Measurements from ENCODE around the gene WDFY3. TPM values are rescaled to one million over a fixed set of nuclear protein-coding genes. Genes with fewer than 3 reads are reported as not detected.

WDFY3 gene
- total and polyA plus RNA-seq, 2 of the 4 experiments (the other 2 are of a cell fraction): 12.5 to 58.1 TPM

DNA sequence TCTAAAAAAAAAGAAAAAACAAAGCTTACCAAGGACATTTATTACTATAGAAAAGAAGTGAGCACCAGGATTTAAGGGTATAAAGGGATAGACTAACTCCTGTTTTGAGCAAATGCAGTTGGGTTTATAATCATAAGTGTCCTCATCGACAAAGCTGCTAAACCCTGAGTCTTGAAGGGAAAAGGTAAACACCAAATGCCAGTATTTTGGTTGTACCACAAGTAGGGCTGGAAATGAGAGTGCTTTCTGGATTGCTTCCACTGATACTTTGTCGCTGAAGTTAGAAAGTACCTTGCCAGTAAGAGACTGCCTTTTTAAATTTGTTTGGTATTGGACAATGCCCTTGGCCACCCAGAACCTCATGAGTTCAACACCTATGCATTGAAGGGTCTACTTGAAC is 53.7 kb downstream of the WDFY3 start:
- H3K9ac ChIP-seq (ENCODE audit: low read depth, low read length): no peak overlapping the region
- intact Hi-C loops (cut with micrococcal nuclease) (no loop called here), in situ Hi-C loops (cut with MboI; ENCODE audit: low sequenced_read_pairs) (no loop called here), dilution Hi-C loops (cut with HindIII; ENCODE audit: low sequenced_read_pairs, unreplicated experiment) (no loop called here)
- no peak overlapping the region for H3K4ac ChIP-seq (ENCODE audit: low read depth, low read length)
- ATAC-seq (ENCODE audit: low read depth) (no peak), DNase-seq (no peak)
- H3K4me2 ChIP-seq (ENCODE audit: low read depth, low read length): no peak overlapping the region
- H3K18ac ChIP-seq (ENCODE audit: low read depth, low read length): no peak overlapping the region
- no peak overlapping the region for H3K56ac ChIP-seq (ENCODE audit: extremely low read depth, insufficient read depth, low read length)
- H3K23ac ChIP-seq (ENCODE audit: low read depth, low read length): no peak overlapping the region
- no peak overlapping the region for H4K91ac ChIP-seq (ENCODE audit: insufficient read depth, low read depth, low read length)
- no peaks in the 10 kb centered on the region for H3K9me3 ChIP-seq (ENCODE audit: control insufficient read depth, insufficient read depth, low read length)
- no peak overlapping the region for H2BK120ac ChIP-seq (ENCODE audit: low read depth, low read length)
- no peak overlapping the region for H2BK5ac ChIP-seq (ENCODE audit: low read depth, low read length, poor library complexity, severe bottlenecking)
- no peaks in the 10 kb centered on the region for H3K27me3 ChIP-seq (ENCODE audit: control insufficient read depth, insufficient read depth, low read length)
- no peak overlapping the region for H2AK9ac ChIP-seq (replicated peaks; ENCODE audit: low read depth, low read length, poor library complexity)
- no CpG with 5 or more reads among the region's 2 CpGs for WGBS, 2 experiments (ENCODE audit: extremely low coverage in 2 of 2, insufficient read length in 1 of 2)
- no peak overlapping the region for H2AFZ ChIP-seq (replicated peaks; ENCODE audit: low read length, poor library complexity)
- no peaks in the 10 kb centered on the region for H3K9me1 ChIP-seq (ENCODE audit: insufficient read depth, low read length)
- no peak overlapping the region for H4K8ac ChIP-seq (ENCODE audit: low read depth in 2 of 2, low read length in 2 of 2)
- H3K4me3 ChIP-seq (ENCODE audit: insufficient read depth, low read depth, low read length): no peak overlapping the region
- H2BK15ac ChIP-seq (ENCODE audit: low read depth, low read length): no peak overlapping the region
- H3K4me1 ChIP-seq (ENCODE audit: control insufficient read depth, insufficient read depth, low read length): no peaks in the 10 kb centered on the region
- TF ChIP-seq NFE2L2 (IDR thresholded peaks at IDR 0.05; ENCODE audit: low read depth, low read length): no peak
- no peak for TF ChIP-seq SMC3 (IDR thresholded peaks at IDR 0.05; ENCODE audit: low read depth, low read length)
- TF ChIP-seq POLR2A (IDR thresholded peaks at IDR 0.05; ENCODE audit: low read depth, low read length): no peak
- no peak for TF ChIP-seq MAZ (IDR thresholded peaks at IDR 0.05; ENCODE audit: borderline replicate concordance, low read depth, low read length)
- TF ChIP-seq FOS (IDR thresholded peaks at IDR 0.05; ENCODE audit: low read depth, low read length): no peak
- TF ChIP-seq, protein P1, sequence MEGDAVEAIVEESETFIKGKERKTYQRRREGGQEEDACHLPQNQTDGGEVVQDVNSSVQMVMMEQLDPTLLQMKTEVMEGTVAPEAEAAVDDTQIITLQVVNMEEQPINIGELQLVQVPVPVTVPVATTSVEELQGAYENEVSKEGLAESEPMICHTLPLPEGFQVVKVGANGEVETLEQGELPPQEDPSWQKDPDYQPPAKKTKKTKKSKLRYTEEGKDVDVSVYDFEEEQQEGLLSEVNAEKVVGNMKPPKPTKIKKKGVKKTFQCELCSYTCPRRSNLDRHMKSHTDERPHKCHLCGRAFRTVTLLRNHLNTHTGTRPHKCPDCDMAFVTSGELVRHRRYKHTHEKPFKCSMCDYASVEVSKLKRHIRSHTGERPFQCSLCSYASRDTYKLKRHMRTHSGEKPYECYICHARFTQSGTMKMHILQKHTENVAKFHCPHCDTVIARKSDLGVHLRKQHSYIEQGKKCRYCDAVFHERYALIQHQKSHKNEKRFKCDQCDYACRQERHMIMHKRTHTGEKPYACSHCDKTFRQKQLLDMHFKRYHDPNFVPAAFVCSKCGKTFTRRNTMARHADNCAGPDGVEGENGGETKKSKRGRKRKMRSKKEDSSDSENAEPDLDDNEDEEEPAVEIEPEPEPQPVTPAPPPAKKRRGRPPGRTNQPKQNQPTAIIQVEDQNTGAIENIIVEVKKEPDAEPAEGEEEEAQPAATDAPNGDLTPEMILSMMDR (conservative IDR thresholded peaks at IDR 0.05; ENCODE audit: low read depth, low read length): no peak
- H4K20me1 ChIP-seq (ENCODE audit: insufficient read depth, low read length): no peaks in the 10 kb centered on the region; the same call in 1 of the 2 replicates
- no peak overlapping the region for H2AK5ac ChIP-seq (ENCODE audit: low read depth, low read length)
- H4K5ac ChIP-seq (ENCODE audit: low read depth, low read length): no peak overlapping the region
- no peak overlapping the region for H3K14ac ChIP-seq (replicated peaks; ENCODE audit: low read depth, low read length)
- CTCF ChIA-PET: interaction anchor here (0.6 kb wide), 1 partner anchor 148 kb away, joined by 4 read pairs; no protein-coding TSS in a partner anchor
- peaks cover 3% of the 10 kb centered on the region; the same call in 1 of the 2 replicates for H3K36me3 ChIP-seq (ENCODE audit: control insufficient read depth, insufficient read depth, low read length)
- H3K79me1 ChIP-seq (ENCODE audit: low read depth in 1 of 2, low read length in 2 of 2): peaks cover 25 to 40% of the 10 kb centered on the region in 2 experiments
- POLR2A ChIA-PET (ENCODE audit: unreplicated experiment): no interaction called here
- H2BK20ac ChIP-seq (ENCODE audit: low read depth, low read length): no peak overlapping the region
- BruUV-seq (replicated peaks): no TSS peak
- no peak overlapping the region for H3K27ac ChIP-seq (ENCODE audit: insufficient read depth, low read length)
